H9 (cell line): ENCODE data around the gene BARX2. TPM values are rescaled to one million over a fixed set of nuclear protein-coding genes. Genes with fewer than 3 reads are reported as not detected.

ENCODE experiments used
- DNase-seq: peaks from one replicate; pipeline ENCODE4 v3.0.0-alpha.2; 2017
- H2AFZ ChIP-seq: one replicate; pipeline ENCODE4 v1.6.1; 2013; ENCODE audit warnings: mild to moderate bottlenecking, low read length, control low read depth, moderate library complexity
- H2AK5ac ChIP-seq: 2 replicates; pipeline ENCODE4 v1.6.1; 2013; ENCODE audit warnings: low read length, control low read depth, mixed read lengths; ENCODE audit not compliant: insufficient read length
- H2BK120ac ChIP-seq: one replicate; pipeline ENCODE4 v1.6.1; 2013; ENCODE audit warnings: low read depth, mild to moderate bottlenecking, low read length, control low read depth, inconsistent platforms; ENCODE audit not compliant: poor library complexity, severe bottlenecking
- H2BK12ac ChIP-seq: 2 replicates; pipeline ENCODE4 v1.6.1; 2013; ENCODE audit warnings: low read length, control low read depth, mixed read lengths, low read depth; ENCODE audit not compliant: insufficient read length
- H2BK15ac ChIP-seq: 2 replicates; pipeline ENCODE4 v1.6.1; 2013; ENCODE audit warnings: low read depth, low read length, control low read depth
- H2BK20ac ChIP-seq: one replicate; pipeline ENCODE4 v1.6.1; 2013; ENCODE audit warnings: low read depth, mild to moderate bottlenecking, low read length, control low read depth, inconsistent platforms; ENCODE audit not compliant: poor library complexity, severe bottlenecking
- H2BK5ac ChIP-seq: 2 replicates; pipeline ENCODE4 v1.6.1; 2013; ENCODE audit warnings: low read length, control low read depth, mixed read lengths; ENCODE audit not compliant: insufficient read length
- H3K14ac ChIP-seq: 2 replicates; pipeline ENCODE4 v1.6.1; 2013; ENCODE audit warnings: low read length, control low read depth; ENCODE audit not compliant: insufficient read depth
- H3K18ac ChIP-seq: 2 replicates; pipeline ENCODE4 v1.6.1; 2013; ENCODE audit warnings: low read depth, mild to moderate bottlenecking, mixed read lengths, low read length, control low read depth; ENCODE audit not compliant: insufficient read length
- H3K23ac ChIP-seq: 2 replicates; pipeline ENCODE4 v1.6.1; 2013; ENCODE audit warnings: low read length, control low read depth, mixed read lengths, low read depth; ENCODE audit not compliant: insufficient read length
- H3K23me2 ChIP-seq: 2 replicates; pipeline ENCODE4 v1.6.1; 2013; ENCODE audit warnings: low read depth, mild to moderate bottlenecking, mixed read lengths, low read length, control low read depth; ENCODE audit not compliant: insufficient read length, poor library complexity, severe bottlenecking
- H3K27ac ChIP-seq: 2 replicates; pipeline ENCODE4 v1.5.1; 2013; ENCODE audit warnings: low read length, control low read depth, mixed read lengths, low read depth; ENCODE audit not compliant: insufficient read length
- H3K27me3 ChIP-seq: 2 replicates; pipeline ENCODE4 v1.6.1; 2013; ENCODE audit warnings: low read length, control low read depth, inconsistent platforms; ENCODE audit not compliant: insufficient read depth
- H3K4ac ChIP-seq: 2 replicates; pipeline ENCODE4 v1.6.1; 2013; ENCODE audit warnings: low read depth, mild to moderate bottlenecking, control low read depth, inconsistent platforms, low read length, moderate library complexity
- H3K4me1 ChIP-seq: 2 replicates; pipeline ENCODE4 v1.6.1; 2013; ENCODE audit warnings: low read length, control low read depth, inconsistent platforms; ENCODE audit not compliant: insufficient read depth
- H3K4me2 ChIP-seq: 2 replicates; pipeline ENCODE4 v1.6.1; 2013; ENCODE audit warnings: low read length, control low read depth, mixed read lengths; ENCODE audit not compliant: insufficient read length, insufficient read depth
- H3K56ac ChIP-seq: 2 replicates; pipeline ENCODE4 v1.6.1; 2013; ENCODE audit warnings: low read depth, mild to moderate bottlenecking, mixed read lengths, low read length, control low read depth; ENCODE audit not compliant: insufficient read length
- H3K79me1 ChIP-seq: 2 replicates; pipeline ENCODE4 v1.6.1; 2013; ENCODE audit warnings: low read depth, mild to moderate bottlenecking, moderate library complexity, low read length, control low read depth, inconsistent platforms; ENCODE audit not compliant: insufficient read depth, poor library complexity, severe bottlenecking
- H3K79me2 ChIP-seq: 2 replicates; pipeline ENCODE4 v1.6.1; 2013; ENCODE audit warnings: low read length, control low read depth, inconsistent platforms; ENCODE audit not compliant: insufficient read depth
- H3K9ac ChIP-seq: 2 replicates; pipeline ENCODE4 v1.6.1; 2013; ENCODE audit warnings: low read length, control low read depth, mixed read lengths; ENCODE audit not compliant: insufficient read length; ENCODE audit errors: extremely low read depth
- H3K9me3 ChIP-seq: one replicate; pipeline ENCODE4 v1.6.1; 2013; ENCODE audit warnings: low read depth, low read length, inconsistent platforms; ENCODE audit not compliant: control insufficient read depth
- H3T11ph ChIP-seq: one replicate; pipeline ENCODE4 v1.6.1; 2013; ENCODE audit warnings: mild to moderate bottlenecking, low read length, control low read depth, inconsistent platforms
- H4K20me1 ChIP-seq: one replicate; pipeline ENCODE4 v1.6.1; 2013; ENCODE audit not compliant: control insufficient read depth, insufficient read length, insufficient read depth
- H4K5ac ChIP-seq: 2 replicates; pipeline ENCODE4 v1.6.1; 2013; ENCODE audit warnings: low read depth, mild to moderate bottlenecking, mixed read lengths, low read length, control low read depth; ENCODE audit not compliant: insufficient read length
- H4K8ac ChIP-seq: replicated peaks from 2 replicates; pipeline ENCODE4 v1.6.1; 2013; ENCODE audit warnings: low read length, control low read depth, mixed read lengths, low read depth; ENCODE audit not compliant: insufficient read length
- H4K91ac ChIP-seq: 2 replicates; pipeline ENCODE4 v1.6.1; 2013; ENCODE audit warnings: low read depth, mild to moderate bottlenecking, moderate library complexity, mixed read lengths, low read length, control low read depth; ENCODE audit not compliant: insufficient read length
- H3K27ac Mint-ChIP-seq, 3 experiments: 2 replicates in 2 of 3; 3 replicates in 1 of 3; pipeline ENCODE4 v1.8.0; 2020 to 2021; ENCODE audit warnings: mixed read lengths in 3 of 3, mild to moderate bottlenecking in 1 of 3, moderate library complexity in 1 of 3
- H3K27me3 Mint-ChIP-seq: 2 replicates; pipeline ENCODE4 v1.8.0; 2021; ENCODE audit warnings: low read depth, mild to moderate bottlenecking, moderate library complexity, mixed read lengths
- H3K36me3 Mint-ChIP-seq, 3 experiments: 2 replicates in 2 of 3; 3 replicates in 1 of 3; pipeline ENCODE4 v1.8.0; 2020 to 2021; ENCODE audit warnings: low read depth in 3 of 3, mixed read lengths in 3 of 3; ENCODE audit not compliant: insufficient read depth in 1 of 3
- H3K4me1 Mint-ChIP-seq, 2 experiments: 2 replicates each; pipeline ENCODE4 v1.8.0; 2020; ENCODE audit warnings: mixed read lengths in 2 of 2
- H3K4me3 Mint-ChIP-seq, 2 experiments: 2 replicates in 1 of 2; 3 replicates in 1 of 2; pipeline ENCODE4 v1.8.0; 2020 to 2021; ENCODE audit warnings: mild to moderate bottlenecking in 2 of 2, mixed read lengths in 2 of 2, moderate library complexity in 1 of 2
- H3K9me3 Mint-ChIP-seq, 2 experiments: 2 replicates in 1 of 2; 3 replicates in 1 of 2; pipeline ENCODE4 v1.8.0; 2020; ENCODE audit warnings: mild to moderate bottlenecking in 2 of 2, mixed read lengths in 2 of 2, moderate library complexity in 1 of 2
- CTCF ChIP-seq: fragments of 200-600 bp; sonication (generic); conservative IDR thresholded peaks from 3 replicates; pipeline ENCODE4 v1.8.0; 2021; ENCODE audit warnings: antibody characterized with exemption, mild to moderate bottlenecking
- WGBS: extraction: QIAGEN DNeasy Blood & Tissue Kit; methylation state at CpG from one replicate; pipeline ENCODE4 v1.1.7; 2013; ENCODE audit warnings: missing lambda C conversion rate, low lambda C conversion rate, mixed read lengths; ENCODE audit not compliant: insufficient read length; ENCODE audit errors: extremely low coverage; 5-methylcytosine and 5-hydroxymethylcytosine counted together
- total RNA-seq: library from RNA; stranded (reverse); gene quantifications from 2 replicates; pipeline ENCODE4 v1.2.1, GENCODE V29; 2021

Gene BARX2
- total RNA-seq, 1 experiment from 2014 or later, result not detected

- Histone ChIP-seq H3K56ac (no peak overlapping the region), H4K20me1 (no peaks in the 10 kb centered on the region), H4K8ac (no peak overlapping the region), H3K27ac (no peak overlapping the region), H2AK5ac (no peak overlapping the region), H3K4me2 (no peak overlapping the region), H3T11ph (no peak overlapping the region), H3K79me2 (no peaks in the 10 kb centered on the region), H2AFZ (no peak overlapping the region), H3K79me1 (no peaks in the 10 kb centered on the region), H4K91ac (no peak overlapping the region), H3K9me3 (no peaks in the 10 kb centered on the region), H2BK5ac (no peak overlapping the region), H3K18ac (no peak overlapping the region), H2BK120ac (no peak overlapping the region), H2BK12ac (no peak overlapping the region), H3K23me2 (no peaks in the 10 kb centered on the region), H3K4ac (no peak overlapping the region), H4K5ac (no peak overlapping the region), H3K27me3 (no peaks in the 10 kb centered on the region), H3K23ac (no peak overlapping the region), H3K4me1 (no peaks in the 10 kb centered on the region), H3K14ac (no peak overlapping the region), H2BK15ac (no peak overlapping the region), H2BK20ac (no peak overlapping the region), H3K9ac (no peak overlapping the region)
- Mint-ChIP-seq H3K27me3 (peaks cover 7% of the 10 kb centered on the region; the same call in 1 of the 2 replicates), H3K4me1 (no peaks in the 10 kb centered on the region), H3K4me3 (no peak overlapping the region), H3K9me3 (no peaks in the 10 kb centered on the region), H3K36me3 (no peaks in the 10 kb centered on the region), H3K27ac (0 out of 7 replicates have a peak overlapping the region, but pooled peaks of 1 of the 3 experiments have one; percentile 37)
- no CpG with 5 or more reads among the region's 5 CpGs for WGBS
- DNase-seq, result no peak
- TF ChIP-seq CTCF, result no peak
Measured at GRCh38 chr11:129391360-129391759, 15.7 kb downstream of the BARX2 start.
